HG03575 (cell line): ENCODE results near the gene MSLN.
"Not testable (repeated sequence)": the region's sequence is repeated elsewhere in the genome, so short reads cannot be mapped to it uniquely, and the experiment has no call there.

Source experiments
- ATAC-seq: cut with Tn5 transposase; IDR thresholded peaks from one replicate; pipeline ENCODE4 v1.9.1; 2021; ENCODE audit not compliant: unreplicated experiment, insufficient number of reproducible peaks, low FRiP score; ENCODE audit errors: extremely low read depth

MSLN gene

GRCh38 chr16:732936-733335 lies 27.6 kb upstream of the MSLN start:
- no peak for ATAC-seq

GRCh38 chr16:733382-734207 lies 26.9 kb upstream of the MSLN start:
- ATAC-seq = no peak

DNA sequence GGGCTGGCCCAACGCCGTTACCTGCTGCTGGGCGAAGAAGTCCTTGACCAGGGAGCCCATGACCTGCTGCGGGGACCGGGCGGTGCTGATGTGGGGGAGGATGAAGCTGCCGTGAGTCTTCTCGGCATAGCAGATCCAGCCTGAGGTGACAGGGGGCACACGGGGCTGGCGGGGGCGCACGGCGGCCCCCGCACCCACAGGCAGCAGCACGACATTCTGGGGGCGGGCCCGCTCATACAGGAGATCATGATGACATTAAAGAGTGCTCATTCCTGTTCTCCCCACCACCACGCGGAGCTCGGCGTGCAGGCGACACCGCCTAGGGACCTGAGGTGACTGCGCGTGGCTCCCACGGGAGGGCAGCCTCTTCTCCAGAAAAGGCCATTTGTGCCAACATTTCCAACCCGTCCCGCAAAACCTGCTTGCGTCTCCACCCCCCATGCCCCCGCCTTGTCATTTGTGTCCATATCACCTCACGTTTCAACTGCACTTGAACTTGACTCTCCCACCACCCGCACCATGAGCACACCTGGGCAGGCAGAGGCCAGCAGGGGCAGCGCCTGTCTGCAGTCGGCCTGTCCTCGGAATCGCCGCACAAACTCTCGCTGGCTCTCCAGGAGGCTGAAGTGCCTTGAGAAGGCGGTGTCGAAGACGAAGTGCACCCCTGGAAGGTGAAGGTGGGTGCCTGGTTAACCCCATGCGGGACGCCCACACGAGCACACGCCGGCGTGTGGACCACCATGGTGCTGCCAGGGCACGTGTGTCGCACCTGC lies 26.1 kb upstream of the MSLN start:
- no peak for ATAC-seq

DNA sequence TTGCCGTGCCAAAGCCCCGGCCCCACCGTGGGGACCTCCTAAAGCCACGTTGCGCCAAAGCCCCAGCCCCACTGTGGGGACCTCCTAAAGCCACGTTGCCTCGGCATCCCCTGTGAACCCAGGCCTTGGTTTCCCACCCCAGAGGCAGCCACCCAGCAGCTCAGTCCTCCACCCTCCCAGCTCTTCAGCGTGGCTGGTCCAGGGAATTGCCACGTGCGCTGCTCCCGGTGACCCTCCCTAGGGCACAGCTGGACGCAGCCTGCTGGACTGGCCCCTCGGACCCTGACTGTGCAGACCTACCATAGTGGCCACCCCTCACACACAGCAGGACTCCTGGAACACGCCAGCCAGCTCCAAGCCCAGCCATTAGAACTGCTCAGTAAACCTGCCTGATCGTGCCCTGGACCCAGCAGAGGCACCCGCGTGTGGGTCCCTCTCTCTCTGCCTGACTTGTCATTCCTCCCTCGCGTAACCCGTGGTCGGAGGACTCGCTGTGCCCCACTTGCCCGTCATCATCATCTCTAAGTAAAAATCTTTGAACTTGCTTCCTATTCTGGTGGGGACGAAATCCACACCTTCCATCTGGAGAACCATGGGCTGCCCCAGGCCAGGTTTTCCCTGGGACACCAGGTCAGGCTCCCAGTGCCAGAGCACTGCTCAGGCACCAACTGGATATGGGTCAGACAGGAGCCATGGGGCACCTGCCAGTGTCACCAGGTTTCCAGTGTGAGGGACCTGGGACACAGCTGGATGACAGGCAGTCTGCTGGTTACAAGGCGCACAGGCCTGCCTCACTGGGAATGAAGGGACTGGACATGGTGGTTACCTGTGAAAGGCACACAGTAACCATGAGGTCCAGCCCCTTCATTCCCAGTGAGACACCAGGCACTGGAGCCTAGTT lies 25.3 kb upstream of the MSLN start:
- ATAC-seq = no peak

DNA sequence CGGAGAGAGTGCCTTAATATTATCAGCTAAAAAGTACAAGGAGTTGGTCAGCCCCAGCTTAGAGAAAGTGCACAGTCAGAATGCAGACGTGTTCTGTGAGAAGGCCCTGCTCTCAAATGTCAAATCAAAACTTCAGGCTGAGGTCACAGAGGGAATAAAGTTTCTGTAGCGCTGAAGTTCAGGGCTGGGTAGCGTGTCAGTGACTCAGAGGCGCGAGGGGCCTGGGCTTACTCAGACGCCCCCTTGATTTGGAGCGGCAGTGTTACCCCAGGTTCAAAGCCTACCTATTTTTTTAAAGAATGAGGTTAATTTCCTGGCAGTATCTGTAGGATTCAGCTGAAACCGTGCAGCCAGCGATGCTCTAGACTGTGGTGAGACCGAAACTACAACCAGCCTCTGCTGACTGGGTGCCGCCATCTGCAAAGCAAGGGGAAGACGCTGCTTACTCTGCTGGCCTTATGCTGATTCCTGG lies 24.5 kb upstream of the MSLN start:
- no peak for ATAC-seq

DNA sequence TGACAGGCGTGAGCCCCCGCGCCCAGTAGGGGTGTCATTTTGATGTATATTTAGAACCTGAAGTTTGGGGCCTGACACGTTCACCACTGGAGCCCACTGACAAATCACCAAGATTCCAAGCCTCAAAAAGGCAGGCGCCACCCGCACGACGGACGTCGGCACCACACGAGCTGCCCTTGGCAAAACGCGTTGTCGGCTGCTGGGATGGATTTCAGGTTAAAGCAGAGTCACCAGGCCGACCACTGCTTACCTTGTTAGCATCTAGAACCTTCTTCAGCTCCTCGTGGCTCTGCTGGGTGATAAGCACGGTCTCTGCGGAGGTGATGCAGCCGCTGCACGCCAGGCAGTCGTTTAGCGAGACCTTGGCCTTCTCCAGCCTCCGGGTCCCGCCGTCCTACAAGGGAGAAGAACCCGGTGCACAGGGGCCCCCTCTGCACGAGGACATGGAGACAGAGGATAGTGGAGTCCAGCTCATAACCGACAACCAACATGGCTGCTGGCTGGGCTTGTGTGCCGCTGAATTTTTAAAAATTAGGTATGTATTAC lies 23.5 kb upstream of the MSLN start:
- no peak for ATAC-seq

GRCh38 chr16:739560-740458 lies 20.7 kb upstream of the MSLN start:
- no peak for ATAC-seq

- no peak for ATAC-seq
These were observed 20.1 kb upstream of the MSLN start for GRCh38 chr16:740459-740763.

- ATAC-seq = no peak
These were observed 19.6 kb upstream of the MSLN start, which contains the start of gene CIAO3 for GRCh38 chr16:740764-741505. Gene CIAO3 (minus strand): TSS chr16:740997. CDS start chr16:740985, 12 bp downstream.

GRCh38 chr16:741986-742629 lies 18.4 kb upstream of the MSLN start:
- ATAC-seq = no peak

DNA sequence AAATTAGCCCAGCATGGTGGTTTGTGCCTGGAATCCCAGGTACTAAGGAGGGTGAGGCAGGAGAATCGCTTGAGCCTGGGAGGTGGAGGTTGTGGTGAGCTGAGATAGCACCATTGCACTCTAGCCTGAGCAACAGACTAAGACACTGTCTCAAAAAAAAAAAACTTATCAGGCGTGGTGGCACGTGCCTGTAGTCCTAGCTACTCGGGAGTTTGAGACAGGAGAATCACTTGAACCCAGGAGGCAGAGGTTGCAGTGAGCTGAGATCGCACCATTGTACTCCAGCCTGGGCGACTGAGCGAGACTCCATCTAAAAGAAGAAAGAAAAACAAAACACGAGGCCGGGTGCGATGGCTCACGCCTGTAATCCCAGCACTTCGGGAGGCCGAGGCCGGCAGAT lies 17.6 kb upstream of the MSLN start:
- not testable (repeated sequence) for ATAC-seq

- ATAC-seq = no peak
These were observed 16.6 kb upstream of the MSLN start for GRCh38 chr16:743794-744500.

- no peak for ATAC-seq
These were observed 14.8 kb upstream of the MSLN start for GRCh38 chr16:745739-746138.

- ATAC-seq = no peak
These were observed 13.9 kb upstream of the MSLN start for GRCh38 chr16:746637-747036.

- ATAC-seq = no peak
These were observed 12.4 kb upstream of the MSLN start for GRCh38 chr16:747978-748746.

- no peak for ATAC-seq
These were observed 11.5 kb upstream of the MSLN start for GRCh38 chr16:749010-749409.
